IPS-20b (cell line): ENCODE results near the gene SLC25A45.
A peak's percentile ranks its signal among the peaks of the same experiment; 100 is the strongest.

Source experiments
- H3K27ac ChIP-seq: one replicate; pipeline ENCODE4 v1.5.1; 2013; ENCODE audit warnings: low read length
- H3K27me3 ChIP-seq: 2 replicates; pipeline ENCODE4 v1.6.1; 2013; ENCODE audit warnings: mild to moderate bottlenecking, low read length, inconsistent platforms; ENCODE audit not compliant: insufficient read depth
- H3K36me3 ChIP-seq: 2 replicates; pipeline ENCODE4 v1.6.1; 2013; ENCODE audit warnings: low read depth, mild to moderate bottlenecking, inconsistent platforms, low read length, moderate library complexity; ENCODE audit not compliant: insufficient read depth
- H3K4me1 ChIP-seq: 2 replicates; pipeline ENCODE4 v1.6.1; 2013; ENCODE audit warnings: mild to moderate bottlenecking, control low read depth, inconsistent platforms, low read length, moderate library complexity; ENCODE audit not compliant: insufficient read depth
- H3K4me3 ChIP-seq: 2 replicates; pipeline ENCODE4 v1.5.1; 2013; ENCODE audit warnings: mild to moderate bottlenecking, low read length, inconsistent platforms
- H3K9ac ChIP-seq: 2 replicates; pipeline ENCODE4 v1.6.1; 2013; ENCODE audit warnings: low read depth, mild to moderate bottlenecking, inconsistent platforms, low read length, moderate library complexity
- H3K9me3 ChIP-seq: 2 replicates; pipeline ENCODE4 v1.6.1; 2013; ENCODE audit warnings: mild to moderate bottlenecking, low read depth, low read length, inconsistent platforms; ENCODE audit not compliant: insufficient read depth

SLC25A45 gene

DNA sequence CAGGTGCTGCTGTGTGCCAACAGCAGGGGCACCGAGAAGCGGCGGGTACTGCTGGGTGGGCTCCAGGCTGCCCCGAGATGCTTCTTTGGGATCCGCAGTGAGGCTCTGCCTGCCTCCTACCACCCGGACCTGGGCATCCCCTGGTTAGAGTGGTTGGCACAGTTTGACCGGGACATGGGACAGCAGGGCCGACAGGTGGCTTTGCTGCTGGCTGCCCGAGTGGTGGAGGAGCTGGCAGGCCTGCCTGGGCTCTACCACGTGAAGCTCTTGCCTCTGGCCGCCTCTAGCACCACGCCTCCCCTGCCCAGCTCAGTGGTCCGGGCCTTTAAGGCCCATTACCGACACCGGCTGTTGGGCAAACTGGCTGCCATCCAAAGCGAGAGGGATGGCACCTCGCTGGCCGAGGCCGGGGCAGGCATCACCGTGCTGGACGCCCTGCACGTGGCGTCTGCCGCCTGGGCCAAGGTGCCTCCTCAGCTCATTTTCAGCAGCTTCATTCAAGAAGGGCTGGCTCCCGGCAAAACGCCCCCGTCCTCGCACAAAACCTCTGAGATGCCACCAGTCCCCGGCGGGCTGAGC is 26.0 kb downstream of the SLC25A45 start:
- Histone ChIP-seq H3K36me3 (peaks cover 19% of the 10 kb centered on the region), H3K4me1 (no peaks in the 10 kb centered on the region), H3K27me3 (peaks cover 33% of the 10 kb centered on the region), H3K9me3 (no peaks in the 10 kb centered on the region), H3K9ac (no peak overlapping the region), H3K4me3 (no peak overlapping the region), H3K27ac (no peak overlapping the region)

DNA sequence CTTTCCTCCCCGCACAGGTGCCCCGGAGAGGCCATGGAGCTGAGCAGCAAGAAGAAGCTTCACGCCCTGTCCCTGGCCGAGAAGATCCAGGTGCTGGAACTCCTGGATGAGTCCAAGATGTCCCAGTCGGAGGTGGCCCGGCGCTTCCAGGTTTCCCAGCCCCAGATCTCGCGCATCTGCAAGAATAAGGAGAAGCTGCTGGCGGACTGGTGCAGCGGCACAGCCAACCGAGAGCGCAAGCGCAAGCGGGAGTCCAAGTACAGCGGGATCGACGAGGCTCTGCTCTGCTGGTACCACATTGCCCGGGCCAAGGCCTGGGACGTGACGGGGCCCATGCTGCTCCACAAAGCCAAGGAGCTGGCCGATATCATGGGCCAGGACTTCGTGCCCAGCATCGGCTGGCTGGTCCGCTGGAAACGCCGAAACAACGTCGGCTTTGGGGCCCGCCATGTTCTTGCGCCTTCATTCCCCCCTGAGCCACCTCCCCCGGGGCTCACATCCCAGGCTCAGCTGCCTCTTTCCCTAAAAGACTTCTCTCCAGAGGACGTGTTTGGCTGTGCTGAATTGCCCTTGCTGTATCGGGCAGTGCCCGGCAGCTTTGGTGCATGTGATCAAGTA is 26.6 kb downstream of the SLC25A45 start:
- Histone ChIP-seq H3K4me1 (no peaks in the 10 kb centered on the region), H3K4me3 (peak overlapping the region; percentile 78), H3K9ac (no peak overlapping the region)

GRCh38 chr11:65355013-65355775 is 27.3 kb downstream of the SLC25A45 start:
- no peaks in the 10 kb centered on the region for H3K9me3 ChIP-seq
- H3K4me3 ChIP-seq, result peak overlapping the region; percentile 78
- H3K27me3 ChIP-seq, result peaks cover 33% of the 10 kb centered on the region
- no peak overlapping the region for H3K27ac ChIP-seq
- H3K4me1 ChIP-seq, result no peaks in the 10 kb centered on the region
- H3K36me3 ChIP-seq, result peaks cover 32% of the 10 kb centered on the region
- H3K9ac ChIP-seq, result no peak overlapping the region; the same call in 1 of the 2 replicates

More for the DNA sequence above, 26.6 kb downstream of the SLC25A45 start:
- H3K9me3 ChIP-seq, result no peaks in the 10 kb centered on the region
- no peak overlapping the region for H3K27ac ChIP-seq
- H3K36me3 ChIP-seq, result peaks cover 25% of the 10 kb centered on the region
- peaks cover 33% of the 10 kb centered on the region for H3K27me3 ChIP-seq

- no peaks in the 10 kb centered on the region for H3K4me1 ChIP-seq
- peak within 1 kb of the TSS; percentile 78 for H3K4me3 ChIP-seq
- H3K27ac ChIP-seq, result no peak within 1 kb of the TSS
- no peaks in the 10 kb centered on the region for H3K9me3 ChIP-seq
- peaks cover 33% of the 10 kb centered on the region for H3K27me3 ChIP-seq
- peak within 1 kb of the TSS; percentile 49; the same call in 1 of the 2 replicates for H3K9ac ChIP-seq
- H3K36me3 ChIP-seq, result peaks cover 39% of the 10 kb centered on the region
These were observed 28.0 kb downstream of the SLC25A45 start, which contains the start of gene TIGD3 for GRCh38 chr11:65354265-65355012. TIGD3 (plus strand) TSS chr11:65354751; CDS start chr11:65355809, 1,058 bp downstream.

DNA sequence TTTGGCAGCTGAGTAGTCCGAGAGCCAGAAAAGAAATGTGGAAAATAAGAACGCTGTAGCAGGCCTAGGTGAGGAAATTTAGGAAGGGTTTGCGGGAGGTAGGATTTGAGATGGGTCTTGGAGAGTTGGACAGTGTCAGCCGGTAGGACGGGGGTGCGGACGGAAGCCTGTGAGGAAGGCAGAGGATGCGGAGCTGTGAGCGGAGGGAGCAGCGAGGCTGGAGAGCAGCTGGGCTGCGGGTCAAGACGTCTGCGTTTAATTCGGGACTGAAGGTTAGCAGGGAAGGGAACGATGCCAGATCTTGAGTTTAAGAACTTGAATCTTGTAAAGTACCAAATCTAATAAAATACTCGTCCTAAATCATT is 28.6 kb downstream of the SLC25A45 start:
- Histone ChIP-seq H3K9me3 (no peaks in the 10 kb centered on the region), H3K27ac (no peak overlapping the region), H3K9ac (peak overlapping the region; percentile 49; the same call in 1 of the 2 replicates)

GRCh38 chr11:65353376-65353775 is 29.1 kb downstream of the SLC25A45 start:
- no peak overlapping the region for H3K27ac ChIP-seq

More for the DNA sequence above, 28.6 kb downstream of the SLC25A45 start:
- no peaks in the 10 kb centered on the region for H3K4me1 ChIP-seq
- H3K36me3 ChIP-seq, result peaks cover 45% of the 10 kb centered on the region
- peaks cover 33% of the 10 kb centered on the region for H3K27me3 ChIP-seq
- peak overlapping the region; percentile 78 for H3K4me3 ChIP-seq

DNA sequence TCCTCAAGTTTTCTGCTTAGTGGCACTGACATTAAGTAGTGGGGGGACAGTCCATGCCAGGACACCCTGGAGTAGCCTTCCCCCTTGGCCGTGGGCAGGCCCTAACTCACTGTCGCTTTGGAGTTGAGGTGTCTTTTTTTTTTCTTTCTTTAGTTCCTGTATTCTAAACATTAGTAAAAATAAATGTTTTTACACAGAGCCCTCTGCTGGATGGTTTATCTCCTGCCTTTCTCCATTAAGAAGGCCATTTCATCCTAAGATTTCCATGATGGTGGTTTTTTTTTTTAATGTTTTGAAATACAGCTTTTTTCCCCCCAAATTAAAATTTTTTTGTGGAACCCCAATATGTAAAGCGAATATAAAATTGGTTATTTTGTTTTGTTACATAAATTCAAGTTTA is 29.7 kb downstream of the SLC25A45 start:
- Histone ChIP-seq H3K27me3 (peaks cover 29% of the 10 kb centered on the region), H3K36me3 (peaks cover 56% of the 10 kb centered on the region), H3K27ac (no peak overlapping the region), H3K4me1 (no peaks in the 10 kb centered on the region), H3K4me3 (no peak overlapping the region), H3K9me3 (no peaks in the 10 kb centered on the region), H3K9ac (no peak overlapping the region)

More at GRCh38 chr11:65353376-65353775, 29.1 kb downstream of the SLC25A45 start:
- Histone ChIP-seq H3K4me3 (no peak overlapping the region; the same call in 1 of the 2 replicates), H3K4me1 (no peaks in the 10 kb centered on the region), H3K36me3 (peaks cover 50% of the 10 kb centered on the region), H3K9me3 (no peaks in the 10 kb centered on the region), H3K27me3 (peaks cover 33% of the 10 kb centered on the region), H3K9ac (no peak overlapping the region)

- H3K36me3 ChIP-seq, result peaks cover 61% of the 10 kb centered on the region
- no peaks in the 10 kb centered on the region for H3K9me3 ChIP-seq
- H3K9ac ChIP-seq, result no peak overlapping the region
- H3K4me3 ChIP-seq, result no peak overlapping the region
- no peaks in the 10 kb centered on the region for H3K4me1 ChIP-seq
- no peak overlapping the region for H3K27ac ChIP-seq
- peaks cover 16% of the 10 kb centered on the region for H3K27me3 ChIP-seq
These were observed 30.9 kb downstream of the SLC25A45 start for GRCh38 chr11:65351511-65351910.

GRCh38 chr11:65341856-65342255 is 40.6 kb downstream of the SLC25A45 start:
- Histone ChIP-seq H3K27me3 (no peaks in the 10 kb centered on the region), H3K9ac (no peak overlapping the region), H3K4me3 (no peak overlapping the region), H3K27ac (no peak overlapping the region), H3K9me3 (no peaks in the 10 kb centered on the region), H3K36me3 (peaks cover 86% of the 10 kb centered on the region), H3K4me1 (no peaks in the 10 kb centered on the region)

DNA sequence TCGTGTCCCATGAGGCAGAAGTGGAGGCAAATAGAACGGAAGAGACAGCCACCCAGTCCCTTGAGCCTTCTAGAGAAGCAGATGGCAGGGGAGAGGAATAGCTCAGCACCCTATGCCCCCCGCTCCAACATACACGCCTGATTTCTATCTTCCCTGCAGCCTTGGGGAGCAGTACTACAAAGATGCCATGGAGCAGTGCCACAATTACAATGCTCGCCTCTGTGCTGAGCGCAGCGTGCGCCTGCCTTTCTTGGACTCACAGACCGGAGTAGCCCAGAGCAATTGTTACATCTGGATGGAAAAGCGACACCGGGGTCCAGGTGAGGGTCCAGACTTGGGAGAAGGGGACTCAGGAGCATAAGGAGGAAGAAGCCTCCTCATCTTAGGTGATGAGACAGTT is 42.2 kb downstream of the SLC25A45 start:
- H3K4me1 ChIP-seq, result peaks cover under 1% of the 10 kb centered on the region; the same call in 1 of the 2 replicates
- H3K27me3 ChIP-seq, result no peaks in the 10 kb centered on the region
- no peaks in the 10 kb centered on the region for H3K9me3 ChIP-seq
- H3K4me3 ChIP-seq, result no peak overlapping the region
- H3K27ac ChIP-seq, result no peak overlapping the region
- H3K36me3 ChIP-seq, result peaks cover 69% of the 10 kb centered on the region
- no peak overlapping the region for H3K9ac ChIP-seq

DNA sequence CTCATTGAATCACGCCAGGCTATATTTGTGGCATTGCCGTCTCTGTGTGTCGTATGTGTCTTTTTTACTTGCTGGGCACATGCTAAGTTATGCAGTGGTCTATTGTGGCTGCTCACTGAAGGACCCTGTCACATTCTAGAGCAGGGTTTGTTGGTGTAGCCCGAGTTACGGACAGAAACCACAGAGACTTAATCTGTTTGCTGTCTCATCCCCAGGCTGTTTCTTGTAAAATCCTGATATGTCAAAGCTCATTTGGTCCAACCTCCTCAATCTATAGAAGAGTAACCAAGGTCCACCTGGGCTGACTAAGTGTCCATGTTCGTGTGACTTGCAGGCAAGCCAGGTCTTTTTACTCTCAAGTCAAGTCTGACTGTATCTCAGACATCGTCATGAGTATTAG is 43.8 kb downstream of the SLC25A45 start:
- Histone ChIP-seq H3K9ac (no peak overlapping the region), H3K9me3 (no peaks in the 10 kb centered on the region), H3K4me1 (peaks cover 8% of the 10 kb centered on the region), H3K4me3 (no peak overlapping the region), H3K27ac (no peak overlapping the region), H3K27me3 (no peaks in the 10 kb centered on the region), H3K36me3 (peaks cover 54% of the 10 kb centered on the region)
